ENCODE data around the gene AREL1. TPM values are rescaled to one million over a fixed set of nuclear protein-coding genes. Genes with fewer than 3 reads are reported as not detected.

The AREL1 gene
- total RNA-seq, 1 experiment from 2014 or later: 45.9 TPM

DNA sequence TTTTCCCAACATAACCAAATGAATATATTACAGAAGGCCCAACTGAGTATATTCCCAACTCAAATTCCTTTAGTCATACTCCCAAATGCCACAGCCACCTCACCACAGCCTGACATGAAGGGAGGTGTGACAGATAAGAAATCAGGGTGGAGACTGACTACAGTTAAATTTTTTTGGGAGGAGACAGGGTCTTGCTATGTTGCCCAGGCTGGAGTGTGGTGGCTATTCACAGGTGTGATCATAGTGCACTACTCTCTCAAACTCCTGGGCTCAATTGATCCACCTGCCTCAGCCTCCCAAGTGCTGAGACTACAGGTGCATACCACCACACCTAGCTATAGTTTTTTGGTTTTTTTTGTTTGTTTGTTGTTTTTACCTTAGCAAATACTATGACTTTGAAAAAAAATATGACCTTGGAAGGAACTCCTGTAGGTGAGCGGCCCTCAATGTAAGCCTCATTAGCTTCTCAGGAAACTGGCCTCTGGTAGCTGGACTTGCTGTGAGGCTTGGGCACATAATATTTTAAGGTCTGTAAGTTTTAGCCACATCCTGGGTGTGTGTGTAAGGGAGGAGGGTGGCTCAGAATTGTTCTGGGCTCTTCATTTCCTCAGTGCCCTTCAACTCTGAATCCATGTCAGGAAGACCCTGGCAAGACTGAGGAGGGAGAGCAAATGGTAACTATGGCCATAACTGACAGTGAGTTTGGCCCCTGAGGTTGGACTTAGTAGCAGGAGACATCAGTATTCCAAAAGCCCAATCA, 61.8 kb downstream of the AREL1 start:
- no peak overlapping the region for H2AFZ ChIP-seq (ENCODE audit: low read depth, low read length, poor library complexity, severe bottlenecking)
- ChIA-PET POLR2A (no interaction called here), CTCF (no interaction called here), RAD21 (ENCODE audit: low non-redundant PET in 1 of 2, low total read pairs in 2 of 2, uncharacterized antibody in 2 of 2, unreplicated experiment in 2 of 2) (no interaction called here)
- H4K20me1 ChIP-seq (ENCODE audit: insufficient read depth): no peaks in the 10 kb centered on the region
- H3K79me2 ChIP-seq (ENCODE audit: insufficient read depth, low read length): no peaks in the 10 kb centered on the region
- BruUV-seq (replicated peaks): no TSS peak
- no peaks in the 10 kb centered on the region for H3K9me2 ChIP-seq (ENCODE audit: insufficient read depth)
- H3K4me1 ChIP-seq (ENCODE audit: control insufficient read depth in 1 of 2, insufficient read depth in 2 of 2, low read length in 2 of 2): no peaks in the 10 kb centered on the region; a peak in 1 of 4 replicates
- no peaks in the 10 kb centered on the region for H3K27me3 ChIP-seq (ENCODE audit: insufficient read depth, low read length)
- DNase-seq (ENCODE audit: low read depth, low spot score) (no peak), ATAC-seq (no peak)
- no peak overlapping the region for H3K4me3 ChIP-seq (replicated peaks in 1 of 2; ENCODE audit: low read depth in 1 of 2, low read length in 2 of 2)
- no peak overlapping the region for H3K4me2 ChIP-seq (ENCODE audit: low read length)
- intact Hi-C loops (cut with micrococcal nuclease): no loop called here
- H3K9me3 ChIP-seq (ENCODE audit: control insufficient read depth in 1 of 2, insufficient read depth in 1 of 2, low read depth in 1 of 2, low read length in 2 of 2): no peaks in the 10 kb centered on the region
- TF ChIP-seq, protein P1, sequence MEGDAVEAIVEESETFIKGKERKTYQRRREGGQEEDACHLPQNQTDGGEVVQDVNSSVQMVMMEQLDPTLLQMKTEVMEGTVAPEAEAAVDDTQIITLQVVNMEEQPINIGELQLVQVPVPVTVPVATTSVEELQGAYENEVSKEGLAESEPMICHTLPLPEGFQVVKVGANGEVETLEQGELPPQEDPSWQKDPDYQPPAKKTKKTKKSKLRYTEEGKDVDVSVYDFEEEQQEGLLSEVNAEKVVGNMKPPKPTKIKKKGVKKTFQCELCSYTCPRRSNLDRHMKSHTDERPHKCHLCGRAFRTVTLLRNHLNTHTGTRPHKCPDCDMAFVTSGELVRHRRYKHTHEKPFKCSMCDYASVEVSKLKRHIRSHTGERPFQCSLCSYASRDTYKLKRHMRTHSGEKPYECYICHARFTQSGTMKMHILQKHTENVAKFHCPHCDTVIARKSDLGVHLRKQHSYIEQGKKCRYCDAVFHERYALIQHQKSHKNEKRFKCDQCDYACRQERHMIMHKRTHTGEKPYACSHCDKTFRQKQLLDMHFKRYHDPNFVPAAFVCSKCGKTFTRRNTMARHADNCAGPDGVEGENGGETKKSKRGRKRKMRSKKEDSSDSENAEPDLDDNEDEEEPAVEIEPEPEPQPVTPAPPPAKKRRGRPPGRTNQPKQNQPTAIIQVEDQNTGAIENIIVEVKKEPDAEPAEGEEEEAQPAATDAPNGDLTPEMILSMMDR (IDR thresholded peaks at IDR 0.05 in 2 of 3, conservative IDR thresholded peaks at IDR 0.05 in 1 of 3; ENCODE audit: borderline replicate concordance in 1 of 3, insufficient read depth in 1 of 3, low read depth in 2 of 3, low read length in 2 of 3): no peak
- TF ChIP-seq JUND (IDR thresholded peaks at IDR 0.05) (no peak), POLR2AphosphoS5 (IDR thresholded peaks at IDR 0.05; ENCODE audit: low read depth, low read length) (no peak), ZFX (IDR thresholded peaks at IDR 0.05) (no peak), CEBPB (IDR thresholded peaks at IDR 0.05; ENCODE audit: low read depth) (no peak), TCF7L2 (IDR thresholded peaks at IDR 0.05; ENCODE audit: borderline replicate concordance, extremely low read depth, insufficient read depth, insufficient read length) (no peak), EZH2 (IDR thresholded peaks at IDR 0.05) (no peak), ATF3 (IDR thresholded peaks at IDR 0.05) (no peak), CBX3 (IDR thresholded peaks at IDR 0.05; ENCODE audit: low read depth) (no peak), EZH2phosphoT487 (IDR thresholded peaks at IDR 0.05; ENCODE audit: borderline replicate concordance) (no peak), ZNF274 (IDR thresholded peaks at IDR 0.05; ENCODE audit: low read depth, low read length) (no peak), YY1 (IDR thresholded peaks at IDR 0.05; ENCODE audit: extremely low read depth, insufficient replicate concordance, low read depth, low read length) (no peak), FOSL1 (IDR thresholded peaks at IDR 0.05; ENCODE audit: low read depth) (no peak), SIN3A (IDR thresholded peaks at IDR 0.05; ENCODE audit: low read depth) (no peak), REST (IDR thresholded peaks at IDR 0.05; ENCODE audit: low read depth) (no peak), SP1 (IDR thresholded peaks at IDR 0.05; ENCODE audit: low read depth) (no peak)
- TF ChIP-seq, protein P2, sequence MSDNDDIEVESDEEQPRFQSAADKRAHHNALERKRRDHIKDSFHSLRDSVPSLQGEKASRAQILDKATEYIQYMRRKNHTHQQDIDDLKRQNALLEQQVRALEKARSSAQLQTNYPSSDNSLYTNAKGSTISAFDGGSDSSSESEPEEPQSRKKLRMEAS (IDR thresholded peaks at IDR 0.05): no peak
- no peak overlapping the region for H3K9ac ChIP-seq (ENCODE audit: low read length)
- H3K36me3 ChIP-seq (ENCODE audit: control insufficient read depth in 1 of 2, insufficient read depth in 2 of 2, low read length in 2 of 2): no peaks in the 10 kb centered on the region; a peak in 1 of 4 replicates
- no peak overlapping the region for H3K27ac ChIP-seq (ENCODE audit: low read depth, low read length)
